Gastroesophageal sphincter (tissue), 3 donors: ENCODE data around the gene TRABD2B.

Source experiments
- CTCF ChIP-seq, 4 experiments: fragments of 200-600 bp in 2 of 4; fragments of 450-650 bp in 2 of 4; sonication (generic) in 1 of 4; IDR thresholded peaks; one replicate each; pipeline ENCODE4 v1.5.1; 2017 to 2019; ENCODE audit warnings: antibody characterized with exemption in 4 of 4, mild to moderate bottlenecking in 2 of 4, moderate library complexity in 2 of 4
- POLR2A ChIP-seq, 2 donors: fragments of 450-650 bp; IDR thresholded peaks; one replicate each; pipeline ENCODE4 v1.6.1; 2017; ENCODE audit warnings: antibody characterized with exemption in 2 of 2, mild to moderate bottlenecking in 2 of 2, moderate library complexity in 1 of 2

- no peak for TF ChIP-seq CTCF (IDR thresholded peaks at IDR 0.05)
- no peak for TF ChIP-seq POLR2A (IDR thresholded peaks at IDR 0.05)
These were observed 103.8 kb downstream of the TRABD2B start for GRCh38 chr1:47893412-47893811.
